CD4-positive, alpha-beta T cell treated with Interleukin-15 for 1 hour (primary cell): Measurements from ENCODE around the gene ANXA1.

ENCODE experiments used
- DNase-seq: peaks from one replicate; pipeline ENCODE4 v3.0.0-alpha.2; 2020

Gene ANXA1

GRCh38 chr9:73151653-73152542, at the start of gene ANXA1:
Gene ANXA1 (plus strand): TSS chr9:73151865. CDS start chr9:73158536, 6,671 bp downstream.
- DNase-seq: peak; percentile 58

DNA sequence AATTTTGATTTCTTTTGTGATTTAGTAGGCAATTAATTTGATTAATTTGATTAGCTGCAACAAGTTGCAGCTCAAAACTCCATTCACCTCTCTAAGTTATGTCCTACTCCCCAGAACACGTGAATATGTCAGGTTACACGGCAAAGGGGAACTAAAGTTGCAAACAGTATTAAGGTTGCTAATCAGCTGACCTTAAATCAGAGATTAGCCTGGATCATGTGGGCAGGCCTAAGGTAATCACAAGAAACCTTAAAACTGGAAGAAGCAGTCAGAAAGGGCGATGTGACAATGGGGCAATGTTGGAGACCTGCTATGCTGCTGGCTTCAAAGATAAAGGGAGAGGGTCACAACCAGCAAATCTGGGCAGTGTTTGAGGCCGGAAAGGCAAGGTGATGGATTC, 47.3 kb upstream of the ANXA1 start:
- no peak for DNase-seq

DNA sequence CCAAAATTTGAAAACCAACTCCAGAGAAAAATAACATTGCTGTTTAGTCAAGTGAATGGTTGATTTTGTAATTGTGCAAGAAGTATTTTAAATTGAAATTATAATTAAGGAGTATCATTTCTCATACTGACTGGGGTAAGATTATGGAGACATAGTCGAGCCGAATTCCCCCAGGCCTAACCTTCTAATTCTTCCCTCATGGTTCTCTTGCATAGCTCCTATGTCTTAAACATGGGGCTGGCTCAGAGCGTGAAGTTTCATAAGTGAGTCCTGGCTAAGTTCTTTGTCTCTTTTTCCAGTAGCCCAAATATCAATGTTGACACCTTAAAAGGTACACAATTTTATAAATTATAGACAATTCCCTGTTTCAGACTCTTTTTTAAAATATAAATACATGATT, 46.7 kb upstream of the ANXA1 start:
- no peak for DNase-seq

GRCh38 chr9:73107489-73108069, 44.1 kb upstream of the ANXA1 start:
- peak; percentile 58 for DNase-seq

DNA sequence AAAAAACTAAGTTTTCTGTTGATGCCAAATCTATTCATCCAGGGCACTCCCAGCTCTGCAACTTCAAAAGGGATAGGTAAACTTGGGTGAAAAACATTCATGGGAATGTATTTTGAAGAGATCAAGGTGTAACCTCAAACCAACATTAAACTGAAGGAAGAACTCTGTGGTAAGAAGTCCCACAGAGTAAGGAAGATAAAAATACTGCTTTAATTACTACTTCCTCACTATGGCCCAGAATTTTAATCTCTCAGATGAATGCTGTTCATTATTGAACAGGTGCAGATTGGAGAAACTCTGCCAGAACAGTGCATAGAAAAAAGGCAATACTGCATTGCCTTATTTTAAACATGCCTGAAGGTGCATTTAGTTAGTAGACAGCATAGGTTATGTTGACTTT, 37.6 kb upstream of the ANXA1 start:
- DNase-seq: no peak

GRCh38 chr9:73114958-73115357, 36.7 kb upstream of the ANXA1 start:
- DNase-seq: no peak

DNA sequence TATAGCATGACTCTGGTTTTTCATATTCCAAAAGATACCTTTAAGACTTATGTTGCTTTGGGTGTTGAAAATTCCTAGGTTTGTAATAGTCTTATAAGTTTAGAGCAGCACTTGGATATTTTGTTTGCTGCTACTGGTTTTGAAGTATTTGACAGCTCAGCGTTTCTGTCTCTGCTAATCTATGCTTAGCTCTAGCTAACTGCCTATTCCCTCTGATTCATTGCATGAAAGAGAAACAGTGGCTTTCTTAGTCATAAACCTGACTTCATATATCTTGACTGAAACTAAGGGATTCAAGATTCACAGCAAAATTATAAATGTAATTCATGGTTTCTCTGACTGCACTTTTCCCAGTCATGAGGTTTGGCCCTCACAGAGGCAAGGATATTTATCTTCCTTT, 35.6 kb upstream of the ANXA1 start:
- DNase-seq: no peak

DNA sequence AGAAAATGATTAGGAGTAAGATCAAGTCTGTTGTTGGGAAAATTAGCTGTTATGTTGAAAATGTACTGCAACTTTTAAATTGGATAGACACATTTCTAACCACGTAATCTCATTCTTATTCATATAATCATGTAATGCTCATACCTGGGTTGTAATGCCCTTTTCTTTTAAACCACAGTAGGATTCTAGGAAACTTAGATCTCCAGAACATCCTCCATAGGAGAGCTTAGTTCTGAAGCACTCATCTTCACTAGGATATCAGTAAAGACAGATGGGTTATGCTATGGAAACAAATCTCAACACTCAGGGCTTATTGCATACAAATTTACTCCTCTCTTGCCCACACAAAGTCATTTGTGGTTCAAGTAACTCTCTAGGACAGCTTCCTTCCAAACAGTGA, 34.8 kb upstream of the ANXA1 start:
- DNase-seq: no peak

DNA sequence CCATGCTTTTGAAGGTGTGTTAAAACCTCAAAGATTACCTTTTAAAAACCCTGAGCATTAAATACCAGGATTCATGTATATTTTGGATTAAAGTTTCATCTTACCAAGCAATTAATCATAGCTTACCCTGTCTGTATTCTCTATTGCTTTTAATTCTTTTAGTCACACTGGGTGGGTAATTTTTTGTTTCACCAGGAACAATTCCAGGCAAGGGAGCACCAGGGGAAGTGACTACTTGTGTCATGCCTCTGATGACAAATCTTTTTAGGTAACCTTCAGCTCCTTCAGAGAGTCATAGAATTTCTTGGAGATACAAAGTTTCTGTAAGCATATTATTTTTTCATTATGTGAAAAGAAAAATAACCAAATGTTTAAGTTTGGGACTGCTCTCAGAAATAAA, 33.4 kb upstream of the ANXA1 start:
- DNase-seq: no peak

GRCh38 chr9:73118898-73119554, 32.6 kb upstream of the ANXA1 start:
- no peak for DNase-seq

DNA sequence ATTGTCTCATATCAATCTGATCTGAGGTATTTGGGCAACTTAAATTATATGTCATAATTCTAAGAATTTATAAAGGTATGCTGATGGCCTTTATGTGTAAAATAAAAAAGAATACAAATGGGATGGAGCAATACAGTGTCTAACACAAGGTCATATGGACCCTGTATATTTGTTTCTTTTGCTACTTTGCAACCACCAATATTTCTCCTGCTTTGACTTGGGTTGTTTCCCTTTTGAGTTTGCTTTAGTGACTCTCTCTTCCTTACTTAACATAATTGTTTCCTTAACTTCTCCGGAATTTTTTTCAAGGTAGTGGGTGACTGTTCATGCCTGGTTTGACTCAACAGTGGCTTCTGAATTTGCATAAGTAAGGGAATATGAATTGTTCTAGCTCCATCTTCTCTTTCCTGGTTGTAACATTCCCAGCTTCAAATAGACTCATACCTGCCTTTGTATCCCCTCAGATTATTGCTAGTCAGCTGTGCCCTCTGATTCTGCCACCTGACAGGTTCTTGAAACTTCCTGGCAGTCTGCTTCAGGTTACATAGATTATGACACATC, 30.2 kb upstream of the ANXA1 start:
- DNase-seq: no peak

- no peak for DNase-seq
Observed at GRCh38 chr9:73125651-73126050, 26.0 kb upstream of the ANXA1 start.

DNA sequence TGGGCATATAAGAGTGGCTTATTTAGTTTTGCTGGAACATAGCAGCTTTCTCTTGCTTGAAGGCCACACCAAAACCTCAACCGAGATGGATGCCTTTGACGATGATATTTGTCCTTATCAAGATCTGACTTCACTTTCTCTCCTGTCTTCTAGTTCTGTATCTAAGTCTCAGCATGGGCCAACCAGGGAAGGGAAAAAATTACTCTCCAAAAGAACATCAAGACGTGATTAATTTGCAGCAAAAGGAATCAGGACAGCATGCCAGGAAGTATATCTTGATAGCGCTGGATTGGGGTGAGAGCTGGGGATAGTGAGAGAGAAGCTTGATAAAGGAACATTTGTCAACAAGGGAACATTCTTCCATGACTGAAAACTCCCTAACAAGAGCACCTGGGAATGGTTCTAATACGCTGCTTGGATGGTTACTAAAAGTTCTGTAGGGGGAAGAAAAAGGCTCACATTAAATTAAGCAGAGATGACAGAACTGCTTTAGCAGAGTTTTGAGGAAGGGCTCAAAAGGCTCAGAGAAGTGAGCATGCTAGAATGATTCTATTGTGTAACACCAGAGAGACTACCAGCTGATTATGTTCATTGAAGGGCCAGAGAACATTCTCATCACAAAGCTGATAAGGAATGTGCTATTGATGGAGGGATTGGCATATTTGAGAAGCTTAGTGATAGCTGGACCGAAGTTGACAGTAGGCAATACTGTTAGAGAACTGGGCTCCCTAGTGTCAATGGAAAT, 21.6 kb upstream of the ANXA1 start:
- DNase-seq: no peak

DNA sequence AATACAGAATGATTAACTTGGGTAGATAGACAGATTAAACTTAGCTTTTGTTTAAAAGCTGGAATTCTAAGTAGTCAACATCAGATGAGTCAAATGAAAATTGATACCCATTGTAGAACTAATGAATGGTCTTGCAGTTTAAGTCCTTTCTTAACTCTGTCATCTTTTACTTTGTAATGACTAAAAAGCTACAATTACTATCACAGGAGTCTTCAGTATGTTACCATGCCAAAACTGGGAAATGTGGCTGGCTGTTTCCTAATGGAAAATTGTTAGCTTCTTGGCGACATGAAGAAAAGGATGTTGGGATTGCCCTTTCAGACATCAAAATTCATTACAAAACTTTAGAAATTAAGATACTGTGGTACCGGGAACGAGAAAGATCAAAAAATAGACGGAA, 20.2 kb upstream of the ANXA1 start:
- no peak for DNase-seq

GRCh38 chr9:73132034-73132776, 19.5 kb upstream of the ANXA1 start:
- peak; percentile 90 for DNase-seq

GRCh38 chr9:73133022-73133651, 18.5 kb upstream of the ANXA1 start:
- no peak for DNase-seq

DNA sequence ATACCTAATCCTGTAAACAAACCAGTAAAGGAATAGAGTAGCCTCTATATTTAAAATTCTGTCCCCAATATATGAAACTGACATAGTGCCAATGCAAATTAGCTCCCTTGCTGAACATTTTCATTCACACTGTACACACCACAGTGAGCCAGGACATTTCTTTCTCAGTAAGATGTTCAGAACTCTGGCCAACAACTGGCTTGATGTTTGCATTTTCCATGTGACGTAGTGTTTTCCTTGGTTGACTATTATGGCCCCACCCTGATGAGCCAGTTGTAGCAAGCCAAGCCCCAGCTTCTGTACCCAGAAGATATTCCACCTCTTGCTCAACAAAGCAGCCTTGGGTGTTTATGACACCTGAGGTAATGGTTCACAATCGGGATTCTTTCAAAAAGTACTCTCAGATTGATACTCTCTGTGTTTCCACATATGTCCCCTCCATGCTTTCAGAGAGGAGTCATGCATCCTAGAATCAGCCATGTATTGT, 17.7 kb upstream of the ANXA1 start:
- no peak for DNase-seq

- no peak for DNase-seq
Observed at GRCh38 chr9:73135394-73135793, 16.3 kb upstream of the ANXA1 start.

GRCh38 chr9:73137286-73137899, 14.3 kb upstream of the ANXA1 start:
- DNase-seq: no peak

DNA sequence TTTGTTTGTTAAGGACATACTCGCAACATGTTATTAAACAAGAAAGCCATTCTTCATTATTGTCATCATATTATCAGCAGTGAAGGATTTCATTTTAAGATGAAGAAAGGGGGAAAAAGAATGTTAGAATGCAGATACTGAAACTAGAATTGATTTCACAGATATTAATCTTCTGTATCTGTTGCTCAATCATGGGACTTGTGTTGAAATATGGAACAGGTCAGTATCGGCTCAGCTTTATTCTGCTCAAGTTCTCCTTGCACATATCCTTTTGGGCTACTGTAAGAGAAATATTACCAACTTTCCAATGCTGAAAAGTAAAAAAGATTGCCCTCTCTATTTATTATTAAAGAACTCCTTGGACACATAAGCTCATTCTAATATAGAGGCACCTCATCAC, 13.8 kb upstream of the ANXA1 start:
- no peak for DNase-seq

DNA sequence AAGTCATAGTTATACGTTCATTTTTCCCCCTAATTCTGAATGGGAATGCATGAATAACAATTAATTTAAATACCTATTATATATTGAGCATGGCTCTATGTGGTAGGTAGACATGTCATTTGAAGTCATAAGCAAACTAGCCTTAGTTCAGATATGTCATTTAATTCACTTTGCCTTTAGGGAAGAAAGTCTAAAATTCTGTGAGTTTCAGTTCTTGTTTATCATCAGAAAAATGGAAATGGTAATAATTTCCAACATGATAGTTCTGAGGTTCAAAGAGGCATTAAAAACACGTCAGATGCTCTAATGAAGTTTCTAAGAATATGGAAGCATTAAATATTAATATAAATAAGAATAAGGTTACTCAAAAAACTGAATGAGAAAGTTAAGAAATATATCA, 13.1 kb upstream of the ANXA1 start:
- DNase-seq: no peak
